Mucosa of rectum (tissue), 2 donors: ENCODE measurements around the gene FAM20C.
"Not testable (repeated sequence)": the region's sequence is repeated elsewhere in the genome, so short reads cannot be mapped to it uniquely, and the experiment has no call there.

ENCODE experiments used
- H3K27ac ChIP-seq, 2 donors: one replicate each; pipeline ENCODE4 v1.7.0; 2013; ENCODE audit warnings: inconsistent platforms in 2 of 2, low read depth in 2 of 2, low read length in 2 of 2
- H3K27me3 ChIP-seq, 2 donors: one replicate each; pipeline ENCODE4 v1.7.0; 2013; ENCODE audit warnings: low read length in 2 of 2; ENCODE audit not compliant: control insufficient read depth in 2 of 2, insufficient read depth in 2 of 2
- H3K36me3 ChIP-seq, 2 donors: one replicate each; pipeline ENCODE4 v1.7.0; 2013; ENCODE audit warnings: low read length in 2 of 2; ENCODE audit not compliant: control insufficient read depth in 2 of 2, insufficient read depth in 2 of 2
- H3K4me1 ChIP-seq, 2 donors: one replicate each; pipeline ENCODE4 v1.7.0; 2013; ENCODE audit warnings: low read length in 2 of 2, mild to moderate bottlenecking in 1 of 2; ENCODE audit not compliant: control insufficient read depth in 2 of 2, insufficient read depth in 2 of 2
- H3K4me3 ChIP-seq, 2 donors: one replicate each; pipeline ENCODE4 v1.7.0; 2013; ENCODE audit warnings: low read length in 2 of 2
- H3K9ac ChIP-seq, 2 donors: one replicate each; pipeline ENCODE4 v1.7.0; 2013; ENCODE audit warnings: low read length in 2 of 2, low read depth in 1 of 2, mild to moderate bottlenecking in 1 of 2
- H3K9me3 ChIP-seq, 2 donors: one replicate each; pipeline ENCODE4 v1.7.0; 2013; ENCODE audit warnings: low read length in 2 of 2; ENCODE audit not compliant: control insufficient read depth in 2 of 2
- donor health status: healthy.
- donor health status: Normal muscosa, but diverticular disease.

FAM20C gene

DNA sequence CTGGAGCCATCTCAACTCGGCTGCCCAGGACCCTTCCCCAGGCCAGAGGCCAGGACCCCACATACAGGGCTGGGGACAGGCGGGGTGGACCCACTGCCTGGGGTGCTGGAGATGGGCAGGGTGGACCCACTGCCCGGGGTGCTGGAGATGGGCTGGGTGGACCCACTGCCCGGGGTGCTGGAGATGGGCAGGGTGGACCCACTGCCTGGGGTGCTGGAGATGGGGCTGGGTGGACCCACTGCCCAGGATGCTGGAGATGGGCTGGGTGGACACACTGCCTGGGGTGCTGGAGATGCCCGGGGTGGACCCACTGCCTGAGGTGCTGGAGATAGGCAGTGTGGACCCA, 65.2 kb downstream of the FAM20C start:
- Histone ChIP-seq H3K9me3 (no peaks in the 10 kb centered on the region), H3K9ac (no peak overlapping the region), H3K36me3 (peaks cover 0 to 15% of the 10 kb centered on the region in 2 donors), H3K4me1 (peaks cover 13 to 14% of the 10 kb centered on the region in 2 donors), H3K27ac (no peak overlapping the region), H3K27me3 (no peaks in the 10 kb centered on the region), H3K4me3 (no peak overlapping the region)

DNA sequence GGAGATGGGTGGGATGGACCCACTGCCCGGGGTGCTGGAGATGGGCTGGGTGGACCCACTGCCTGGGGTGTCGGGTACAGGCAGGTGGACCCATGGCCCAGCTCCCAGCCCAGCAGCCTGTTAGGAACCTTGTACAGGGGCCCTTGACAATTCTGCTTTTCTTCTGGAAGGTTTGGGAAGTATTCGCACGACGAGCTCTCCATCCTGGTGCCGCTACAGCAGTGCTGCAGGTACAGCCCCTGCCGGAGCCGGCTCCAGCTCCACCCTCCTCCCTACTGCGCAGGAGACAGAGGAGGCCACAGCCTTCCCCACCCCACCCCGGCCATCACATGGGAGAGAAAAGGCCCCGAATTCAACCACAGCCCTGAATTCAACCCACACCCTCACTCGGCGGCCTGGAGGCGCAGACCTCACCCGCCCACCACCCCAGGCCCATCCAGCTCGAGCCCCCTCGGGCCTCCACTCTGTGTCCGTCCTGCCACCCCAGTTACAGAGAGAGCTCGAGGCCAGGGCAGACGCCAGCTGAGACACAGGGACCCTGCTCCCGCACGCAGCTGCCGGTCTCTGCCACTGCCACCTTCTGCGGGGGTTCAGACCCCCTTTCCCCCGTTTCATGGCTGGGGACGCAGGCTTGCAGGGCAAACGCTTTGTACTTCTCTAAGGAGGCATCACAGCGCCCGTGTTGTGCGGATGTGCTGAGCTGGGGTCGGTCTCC, 66.3 kb downstream of the FAM20C start:
- Histone ChIP-seq H3K4me1 (peaks cover 13 to 14% of the 10 kb centered on the region in 2 donors), H3K9me3 (no peaks in the 10 kb centered on the region), H3K4me3 (no peak overlapping the region), H3K27me3 (no peaks in the 10 kb centered on the region), H3K9ac (no peak overlapping the region), H3K36me3 (peaks cover 0 to 11% of the 10 kb centered on the region in 2 donors), H3K27ac (no peak overlapping the region)

DNA sequence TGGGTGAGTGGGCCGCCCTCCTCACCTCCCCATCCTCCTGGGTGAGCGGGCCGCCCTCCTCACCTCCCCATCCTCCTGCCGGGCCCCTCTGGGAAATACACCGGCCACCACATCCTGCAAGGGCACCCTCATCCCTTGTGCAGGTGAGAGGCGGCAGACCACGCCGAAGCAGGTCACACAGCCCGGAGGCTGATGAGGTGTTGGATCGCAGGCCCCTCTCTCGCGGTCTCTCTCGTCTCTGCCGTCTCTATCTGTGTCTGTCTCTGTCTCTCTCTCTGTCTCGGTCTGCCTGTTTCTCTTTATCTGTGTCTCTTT, 66.8 kb downstream of the FAM20C start:
- Histone ChIP-seq H3K4me1 (peaks cover 14 to 15% of the 10 kb centered on the region in 2 donors), H3K36me3 (peaks cover 0 to 11% of the 10 kb centered on the region in 2 donors), H3K9ac (no peak overlapping the region), H3K27ac (no peak overlapping the region), H3K9me3 (no peaks in the 10 kb centered on the region), H3K4me3 (no peak overlapping the region), H3K27me3 (no peaks in the 10 kb centered on the region)

DNA sequence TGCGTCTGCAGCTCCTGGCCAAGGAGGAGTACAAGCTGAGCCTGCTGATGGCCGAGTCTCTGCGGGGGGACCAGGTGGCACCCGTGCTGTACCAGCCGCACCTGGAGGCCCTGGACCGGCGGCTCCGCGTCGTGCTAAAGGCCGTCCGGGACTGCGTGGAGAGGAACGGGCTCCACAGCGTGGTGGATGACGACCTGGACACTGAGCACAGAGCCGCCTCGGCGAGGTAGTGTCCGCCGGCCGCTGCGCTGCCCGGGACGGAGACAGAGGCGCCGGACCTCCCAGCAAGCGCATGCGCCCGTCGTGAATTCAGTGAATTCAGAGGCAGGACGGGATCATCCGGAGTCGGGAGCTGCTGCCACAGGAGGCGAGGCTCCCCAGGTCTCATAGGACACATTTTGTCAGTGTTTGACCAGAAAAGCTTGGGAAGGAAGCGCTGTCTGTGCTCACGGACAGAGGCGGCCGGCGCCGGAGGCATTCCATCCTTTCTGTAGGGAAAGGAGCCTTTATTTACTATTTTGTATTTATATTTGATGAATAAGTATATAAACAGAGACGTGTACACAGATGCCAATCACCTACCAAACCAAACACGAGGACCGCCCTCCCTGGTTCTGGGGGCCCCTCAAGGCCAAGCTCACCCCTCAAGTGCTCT, 67.5 kb downstream of the FAM20C start:
- Histone ChIP-seq H3K36me3 (peaks cover 0 to 11% of the 10 kb centered on the region in 2 donors), H3K4me1 (peaks cover 19 to 22% of the 10 kb centered on the region in 2 donors), H3K9me3 (no peaks in the 10 kb centered on the region), H3K27me3 (no peaks in the 10 kb centered on the region), H3K4me3 (peak overlapping the region in 1 of 2 donors; percentile 44), H3K27ac (peak overlapping the region in 1 of 2 donors; percentile 55), H3K9ac (peak overlapping the region; percentile 7 to 32)

DNA sequence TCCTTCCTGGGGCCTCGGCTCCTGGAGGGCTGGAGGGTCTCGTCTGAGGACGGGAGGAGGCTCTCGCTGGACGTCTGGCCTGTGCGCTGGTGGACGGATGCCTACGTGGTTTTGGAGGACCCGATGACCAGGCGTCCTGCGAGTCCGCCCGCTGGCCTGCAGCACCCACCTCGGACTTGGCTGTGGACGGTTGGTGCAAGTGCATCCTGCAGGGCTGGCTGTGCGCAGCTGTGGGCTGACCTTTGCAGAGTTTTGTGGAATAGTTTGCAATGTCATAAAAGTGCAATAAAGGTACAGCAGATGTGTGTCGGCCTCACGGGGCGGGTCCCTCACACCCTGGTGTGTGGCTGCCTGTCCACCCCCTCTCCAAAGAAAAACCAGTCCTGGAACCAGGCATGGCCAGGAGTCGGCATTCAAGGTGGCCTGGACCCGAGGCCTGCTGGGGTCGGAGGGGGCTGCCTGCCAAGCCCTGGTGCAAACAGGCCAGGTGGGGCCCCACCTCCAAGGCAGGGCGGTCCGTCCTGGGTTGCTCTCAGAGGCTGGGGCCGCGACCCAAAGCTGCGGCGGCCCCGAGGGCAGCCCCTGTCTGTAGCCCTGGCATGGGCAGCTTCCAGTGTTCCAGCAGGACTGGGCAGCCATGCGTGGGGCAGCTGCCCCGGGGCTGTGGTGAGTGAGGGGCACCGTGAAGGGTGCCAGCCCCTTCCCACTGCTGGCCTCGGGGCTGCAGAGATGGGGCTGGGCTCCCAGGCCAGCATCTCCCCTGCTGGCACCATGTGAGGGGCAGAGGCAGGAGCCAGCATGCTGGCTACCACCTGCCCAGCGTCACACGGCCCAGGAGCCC, 68.3 kb downstream of the FAM20C start:
- peak overlapping the region; percentile 32 to 54 for H3K9ac ChIP-seq
- H3K9me3 ChIP-seq: no peaks in the 10 kb centered on the region
- H3K27ac ChIP-seq: peak overlapping the region; percentile 48 to 55
- H3K36me3 ChIP-seq: peaks cover 0 to 11% of the 10 kb centered on the region in 2 donors
- peak overlapping the region in 1 of 2 donors; percentile 44 for H3K4me3 ChIP-seq
- H3K4me1 ChIP-seq: peaks cover 19 to 28% of the 10 kb centered on the region in 2 donors
- no peaks in the 10 kb centered on the region for H3K27me3 ChIP-seq

DNA sequence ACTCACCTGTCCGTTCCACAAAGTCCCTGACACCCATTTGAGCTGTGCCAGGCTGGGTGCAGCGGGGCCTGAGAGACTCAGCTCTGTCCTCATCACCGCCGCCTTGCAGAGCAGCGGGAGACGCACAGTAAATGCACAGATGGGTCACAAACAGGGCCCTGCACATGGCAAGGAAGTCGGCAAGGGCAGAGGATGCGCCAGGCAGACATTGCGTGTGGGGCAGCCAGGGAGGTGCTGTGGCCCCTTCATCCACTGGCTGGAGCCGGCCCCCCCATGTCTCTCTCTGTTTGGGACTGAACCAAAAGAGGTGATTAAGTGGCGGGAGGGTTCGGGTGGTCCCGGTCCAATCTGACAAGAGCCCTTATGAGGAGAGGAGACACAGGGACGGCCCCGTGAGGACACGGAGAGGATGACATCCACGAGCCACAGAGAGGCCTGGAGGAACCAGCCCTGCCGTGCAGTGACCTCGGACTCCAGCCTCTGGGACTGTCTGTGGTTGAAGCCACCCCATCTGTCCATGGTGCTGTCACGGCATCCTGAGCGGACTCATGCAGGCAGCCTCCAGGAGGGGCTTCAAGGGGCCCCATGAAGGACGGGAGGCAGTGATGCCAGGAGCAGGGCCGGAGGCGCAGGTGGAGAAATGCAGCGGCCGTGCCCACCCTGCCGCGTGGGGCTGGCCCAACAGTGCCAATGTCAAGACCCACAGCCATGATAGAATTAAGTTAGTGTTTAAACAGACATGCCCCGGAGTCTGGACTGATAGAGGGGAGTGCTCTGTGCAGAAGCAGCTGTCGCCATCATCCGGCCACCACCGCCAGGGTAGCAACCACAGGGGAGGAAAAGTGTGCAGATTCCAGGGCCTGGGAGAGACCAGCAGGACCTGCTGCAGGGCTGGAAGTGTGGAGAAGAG, 69.2 kb downstream of the FAM20C start:
- Histone ChIP-seq H3K36me3 (peaks cover 0 to 9% of the 10 kb centered on the region in 2 donors), H3K27ac (no peak overlapping the region), H3K9ac (peak overlapping the region in 1 of 2 donors; percentile 54), H3K4me1 (peaks cover 19 to 28% of the 10 kb centered on the region in 2 donors), H3K4me3 (no peak overlapping the region), H3K27me3 (no peaks in the 10 kb centered on the region), H3K9me3 (no peaks in the 10 kb centered on the region)

DNA sequence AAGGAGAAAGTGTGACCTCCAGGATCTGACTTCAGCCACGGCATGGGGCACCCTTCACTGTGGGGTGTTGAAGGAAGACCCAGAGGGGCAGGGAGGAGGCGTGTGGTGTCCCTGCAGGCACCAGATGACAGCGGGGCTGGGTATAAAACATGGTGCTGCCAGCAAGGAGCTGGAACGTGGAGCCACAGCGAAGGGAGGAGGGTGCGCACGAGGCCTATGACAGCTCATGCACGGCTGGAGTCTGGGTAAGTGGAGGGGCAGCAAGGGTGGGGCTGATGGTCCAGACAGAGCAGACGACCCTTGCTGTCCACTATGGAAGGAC, 69.8 kb downstream of the FAM20C start:
- Histone ChIP-seq H3K9ac (no peak overlapping the region), H3K4me3 (no peak overlapping the region), H3K27ac (no peak overlapping the region), H3K27me3 (no peaks in the 10 kb centered on the region), H3K4me1 (peaks cover 19 to 28% of the 10 kb centered on the region in 2 donors), H3K9me3 (no peaks in the 10 kb centered on the region), H3K36me3 (peaks cover 0 to 7% of the 10 kb centered on the region in 2 donors)

DNA sequence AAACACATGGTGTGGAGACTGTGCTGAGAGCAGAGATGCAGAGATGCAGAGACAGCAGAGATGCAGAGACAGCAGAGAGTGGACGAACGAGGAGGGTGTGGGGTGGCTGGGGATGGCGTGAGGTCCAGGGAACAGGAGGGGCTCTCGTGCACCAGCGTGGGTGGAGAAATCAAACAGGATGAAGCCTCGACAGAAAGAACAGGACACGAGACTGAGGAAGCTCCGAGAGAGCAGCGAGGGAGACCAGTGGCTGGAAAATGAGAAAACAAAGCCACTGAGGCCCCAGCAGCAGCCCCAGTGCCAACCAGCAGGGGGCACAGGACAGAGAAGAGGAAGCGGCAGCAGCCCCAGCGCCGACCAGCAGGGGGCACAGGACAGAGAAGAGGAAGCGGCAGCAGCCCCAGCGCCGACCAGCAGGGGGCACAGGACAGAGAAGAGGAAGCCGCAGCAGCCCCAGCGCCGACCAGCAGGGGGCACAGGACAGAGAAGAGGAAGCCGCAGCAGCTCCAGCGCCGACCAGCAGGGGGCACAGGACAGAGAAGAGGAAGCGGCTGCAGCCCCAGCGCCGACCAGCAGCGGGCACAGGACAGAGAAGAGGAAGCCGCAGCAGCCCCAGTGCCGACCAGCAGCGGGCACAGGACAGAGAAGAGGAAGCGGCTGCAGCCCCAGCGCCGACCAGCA, 70.4 kb downstream of the FAM20C start:
- H3K36me3 ChIP-seq, H3K4me3 ChIP-seq, H3K27ac ChIP-seq, H3K9me3 ChIP-seq, H3K9ac ChIP-seq, H3K27me3 ChIP-seq: not testable (repeated sequence)
- H3K4me1 ChIP-seq: peaks cover 19 to 28% of the 10 kb centered on the region in 2 donors

DNA sequence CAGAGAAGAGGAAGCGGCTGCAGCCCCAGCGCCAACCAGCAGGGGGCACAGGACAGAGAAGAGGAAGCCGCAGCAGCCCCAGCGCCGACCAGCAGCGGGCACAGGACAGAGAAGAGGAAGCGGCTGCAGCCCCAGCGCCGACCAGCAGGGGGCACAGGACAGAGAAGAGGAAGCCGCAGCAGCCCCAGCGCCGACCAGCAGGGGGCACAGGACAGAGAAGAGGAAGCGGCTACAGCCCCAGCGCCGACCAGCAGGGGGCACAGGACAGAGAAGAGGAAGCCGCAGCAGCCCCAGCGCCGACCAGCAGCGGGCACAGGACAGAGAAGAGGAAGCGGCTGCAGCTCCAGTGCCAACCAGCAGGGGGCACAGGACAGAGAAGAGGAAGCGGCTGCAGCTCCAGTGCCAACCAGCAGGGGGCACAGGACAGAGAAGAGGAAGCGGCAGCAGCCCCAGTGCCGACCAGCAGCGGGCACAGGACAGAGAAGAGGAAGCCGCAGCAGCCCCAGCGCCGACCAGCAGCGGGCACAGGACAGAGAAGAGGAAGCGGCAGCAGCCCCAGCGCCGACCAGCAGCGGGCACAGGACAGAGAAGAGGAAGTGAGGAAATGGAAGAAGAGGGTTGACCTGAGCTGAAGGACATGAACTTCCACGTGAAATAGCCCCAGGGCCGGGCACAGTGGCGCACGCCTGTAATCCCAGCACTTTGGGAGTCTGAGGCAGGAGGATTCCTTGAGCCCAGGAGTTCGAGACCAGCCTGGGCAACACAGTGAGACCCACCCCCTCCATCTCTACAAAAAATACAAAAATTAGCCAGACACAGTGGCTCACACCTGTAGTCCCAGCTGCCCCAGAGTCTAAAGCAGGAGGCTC, 71.3 kb downstream of the FAM20C start:
- H3K4me3 ChIP-seq, H3K27me3 ChIP-seq, H3K9me3 ChIP-seq, H3K36me3 ChIP-seq: not testable (repeated sequence)
- Histone ChIP-seq H3K4me1 (peaks cover 19 to 28% of the 10 kb centered on the region in 2 donors), H3K9ac (peak overlapping the region; percentile 32 to 33), H3K27ac (peak overlapping the region; percentile 84 to 90)
